ENCODE measurements around the gene GDF7.

The GDF7 gene

GRCh38 chr2:20669562-20670314, 2.8 kb downstream of the GDF7 start:
- no peaks in the 10 kb centered on the region for H3K9me3 ChIP-seq (ENCODE audit: insufficient read depth, low read length, severe bottlenecking)
- no peak overlapping the region for H3K9ac ChIP-seq (ENCODE audit: low read depth, low read length)
- no peaks in the 10 kb centered on the region for H3K4me1 ChIP-seq (ENCODE audit: insufficient read depth, low read length)
- no peaks in the 10 kb centered on the region for H3K36me3 ChIP-seq (ENCODE audit: insufficient read depth, low read length)
- H4K20me1 ChIP-seq (ENCODE audit: insufficient read depth, low read length): no peaks in the 10 kb centered on the region
- H3K79me2 ChIP-seq (ENCODE audit: insufficient read depth, low read length): no peaks in the 10 kb centered on the region
- no peaks in the 10 kb centered on the region for H3K27me3 ChIP-seq (ENCODE audit: insufficient read depth, low read length, poor library complexity)
- H2AFZ ChIP-seq (ENCODE audit: low read depth, low read length): no peak overlapping the region
- no peak overlapping the region for H3K4me3 ChIP-seq (ENCODE audit: low read depth in 1 of 2, low read length in 2 of 2)
- DNase-seq (no peak), ATAC-seq (ENCODE audit: insufficient read depth, low read depth) (no peak)
- H3K4me2 ChIP-seq (ENCODE audit: insufficient read depth, low read length): no peak overlapping the region
- TF ChIP-seq, protein P1, sequence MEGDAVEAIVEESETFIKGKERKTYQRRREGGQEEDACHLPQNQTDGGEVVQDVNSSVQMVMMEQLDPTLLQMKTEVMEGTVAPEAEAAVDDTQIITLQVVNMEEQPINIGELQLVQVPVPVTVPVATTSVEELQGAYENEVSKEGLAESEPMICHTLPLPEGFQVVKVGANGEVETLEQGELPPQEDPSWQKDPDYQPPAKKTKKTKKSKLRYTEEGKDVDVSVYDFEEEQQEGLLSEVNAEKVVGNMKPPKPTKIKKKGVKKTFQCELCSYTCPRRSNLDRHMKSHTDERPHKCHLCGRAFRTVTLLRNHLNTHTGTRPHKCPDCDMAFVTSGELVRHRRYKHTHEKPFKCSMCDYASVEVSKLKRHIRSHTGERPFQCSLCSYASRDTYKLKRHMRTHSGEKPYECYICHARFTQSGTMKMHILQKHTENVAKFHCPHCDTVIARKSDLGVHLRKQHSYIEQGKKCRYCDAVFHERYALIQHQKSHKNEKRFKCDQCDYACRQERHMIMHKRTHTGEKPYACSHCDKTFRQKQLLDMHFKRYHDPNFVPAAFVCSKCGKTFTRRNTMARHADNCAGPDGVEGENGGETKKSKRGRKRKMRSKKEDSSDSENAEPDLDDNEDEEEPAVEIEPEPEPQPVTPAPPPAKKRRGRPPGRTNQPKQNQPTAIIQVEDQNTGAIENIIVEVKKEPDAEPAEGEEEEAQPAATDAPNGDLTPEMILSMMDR (IDR thresholded peaks at IDR 0.05; ENCODE audit: borderline replicate concordance, extremely low read depth, low read length, poor library complexity, severe bottlenecking): no peak
- no peak for TF ChIP-seq EZH2 (IDR thresholded peaks at IDR 0.05; ENCODE audit: borderline replicate concordance, low read depth, low read length, severe bottlenecking)
- no peak overlapping the region for H3K27ac ChIP-seq (ENCODE audit: low read length)

DNA sequence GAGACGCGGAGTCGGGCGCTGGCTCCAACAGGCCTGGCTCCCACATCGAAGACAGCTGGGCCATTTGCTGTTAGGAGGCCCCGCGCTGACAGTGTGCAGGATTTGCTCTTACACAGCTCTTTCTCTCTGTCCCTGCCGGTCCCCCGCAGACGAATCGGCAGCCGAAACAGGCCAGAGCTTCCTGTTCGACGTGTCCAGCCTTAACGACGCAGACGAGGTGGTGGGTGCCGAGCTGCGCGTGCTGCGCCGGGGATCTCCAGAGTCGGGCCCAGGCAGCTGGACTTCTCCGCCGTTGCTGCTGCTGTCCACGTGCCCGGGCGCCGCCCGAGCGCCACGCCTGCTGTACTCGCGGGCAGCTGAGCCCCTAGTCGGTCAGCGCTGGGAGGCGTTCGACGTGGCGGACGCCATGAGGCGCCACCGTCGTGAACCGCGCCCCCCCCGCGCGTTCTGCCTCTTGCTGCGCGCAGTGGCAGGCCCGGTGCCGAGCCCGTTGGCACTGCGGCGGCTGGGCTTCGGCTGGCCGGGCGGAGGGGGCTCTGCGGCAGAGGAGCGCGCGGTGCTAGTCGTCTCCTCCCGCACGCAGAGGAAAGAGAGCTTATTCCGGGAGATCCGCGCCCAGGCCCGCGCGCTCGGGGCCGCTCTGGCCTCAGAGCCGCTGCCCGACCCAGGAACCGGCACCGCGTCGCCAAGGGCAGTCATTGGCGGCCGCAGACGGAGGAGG, 3.5 kb downstream of the GDF7 start:
- H3K9me3 ChIP-seq (ENCODE audit: insufficient read depth, low read length, severe bottlenecking): no peaks in the 10 kb centered on the region
- H2AFZ ChIP-seq (ENCODE audit: low read depth, low read length): no peak overlapping the region
- no peak overlapping the region for H3K4me3 ChIP-seq (ENCODE audit: low read depth in 1 of 2, low read length in 2 of 2)
- H3K4me1 ChIP-seq (ENCODE audit: insufficient read depth, low read length): no peaks in the 10 kb centered on the region
- H3K27ac ChIP-seq (ENCODE audit: low read length): no peak overlapping the region
- H3K27me3 ChIP-seq (ENCODE audit: insufficient read depth, low read length, poor library complexity): no peaks in the 10 kb centered on the region
- H3K4me2 ChIP-seq (ENCODE audit: insufficient read depth, low read length): no peak overlapping the region
- DNase-seq (no peak), ATAC-seq (ENCODE audit: insufficient read depth, low read depth) (no peak)
- no peaks in the 10 kb centered on the region for H3K36me3 ChIP-seq (ENCODE audit: insufficient read depth, low read length)
- H3K79me2 ChIP-seq (ENCODE audit: insufficient read depth, low read length): no peaks in the 10 kb centered on the region
- TF ChIP-seq, protein P1 (IDR thresholded peaks at IDR 0.05; ENCODE audit: borderline replicate concordance, extremely low read depth, low read length, poor library complexity, severe bottlenecking): no peak
- no peak for TF ChIP-seq EZH2 (IDR thresholded peaks at IDR 0.05; ENCODE audit: borderline replicate concordance, low read depth, low read length, severe bottlenecking)
- no peaks in the 10 kb centered on the region for H4K20me1 ChIP-seq (ENCODE audit: insufficient read depth, low read length)
- no peak overlapping the region for H3K9ac ChIP-seq (ENCODE audit: low read depth, low read length)

GRCh38 chr2:20671036-20671735, 4.2 kb downstream of the GDF7 start:
- Histone ChIP-seq H3K27me3 (ENCODE audit: insufficient read depth, low read length, poor library complexity) (no peaks in the 10 kb centered on the region), H3K4me3 (ENCODE audit: low read depth in 1 of 2, low read length in 2 of 2) (no peak overlapping the region), H3K4me2 (ENCODE audit: insufficient read depth, low read length) (no peak overlapping the region), H4K20me1 (ENCODE audit: insufficient read depth, low read length) (no peaks in the 10 kb centered on the region), H3K79me2 (ENCODE audit: insufficient read depth, low read length) (no peaks in the 10 kb centered on the region), H3K27ac (ENCODE audit: low read length) (no peak overlapping the region), H2AFZ (ENCODE audit: low read depth, low read length) (no peak overlapping the region), H3K4me1 (ENCODE audit: insufficient read depth, low read length) (no peaks in the 10 kb centered on the region), H3K36me3 (ENCODE audit: insufficient read depth, low read length) (no peaks in the 10 kb centered on the region), H3K9ac (ENCODE audit: low read depth, low read length) (no peak overlapping the region), H3K9me3 (ENCODE audit: insufficient read depth, low read length, severe bottlenecking) (no peaks in the 10 kb centered on the region)
- ATAC-seq (ENCODE audit: insufficient read depth, low read depth) (no peak), DNase-seq (no peak)
- TF ChIP-seq, protein P1 (IDR thresholded peaks at IDR 0.05; ENCODE audit: borderline replicate concordance, extremely low read depth, low read length, poor library complexity, severe bottlenecking): no peak
- no peak for TF ChIP-seq EZH2 (IDR thresholded peaks at IDR 0.05; ENCODE audit: borderline replicate concordance, low read depth, low read length, severe bottlenecking)
